ENCODE measurements around the gene RGCC. TPM values are rescaled to one million over a fixed set of nuclear protein-coding genes. Genes with fewer than 3 reads are reported as not detected.
"Not testable (repeated sequence)": the region's sequence is repeated elsewhere in the genome, so short reads cannot be mapped to it uniquely, and the experiment has no call there.

RGCC gene
- total RNA-seq, 4 donors from 2014 or later = 56.5 to 142 (median 77.1) TPM

DNA sequence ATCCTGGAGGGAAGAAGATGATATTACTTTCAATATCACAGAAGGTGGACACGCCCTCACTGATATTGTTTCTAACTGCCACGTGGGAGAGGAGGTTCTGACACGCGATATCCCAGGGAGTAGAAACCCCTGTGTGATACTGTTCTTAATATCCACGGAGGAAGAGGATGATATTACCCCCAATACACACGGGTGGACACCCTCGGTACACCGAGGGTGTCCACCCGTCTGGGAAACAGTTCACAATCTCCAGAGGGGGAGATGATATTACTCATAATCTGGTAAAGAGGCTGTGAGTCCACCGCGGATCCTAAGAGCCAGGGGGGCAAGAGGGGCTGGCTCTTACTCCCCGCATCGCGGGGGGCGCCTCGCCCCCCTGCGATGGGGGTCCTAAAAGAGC lies 29.7 kb upstream of the RGCC start:
- no peaks in the 10 kb centered on the region for H3K9me3 ChIP-seq
- 45% methylated on average over 11 of the region's 17 CpGs for WGBS
- intact Hi-C loops (cut with DNase I) = no loop called here
- H3K27ac ChIP-seq (replicated peaks in 1 of 4) = no peak overlapping the region
- DNase-seq (ENCODE audit: extremely low spot score) = no peak
- H3K4me1 ChIP-seq = peaks cover 0 to 13% (median 9%) of the 10 kb centered on the region in 4 donors
- TF ChIP-seq POLR2AphosphoS5 (IDR thresholded peaks at IDR 0.05) (no peak), POLR2A (IDR thresholded peaks at IDR 0.05; ENCODE audit: low read depth) (no peak), EP300 (IDR thresholded peaks at IDR 0.05) (no peak)
- TF ChIP-seq, protein P1, sequence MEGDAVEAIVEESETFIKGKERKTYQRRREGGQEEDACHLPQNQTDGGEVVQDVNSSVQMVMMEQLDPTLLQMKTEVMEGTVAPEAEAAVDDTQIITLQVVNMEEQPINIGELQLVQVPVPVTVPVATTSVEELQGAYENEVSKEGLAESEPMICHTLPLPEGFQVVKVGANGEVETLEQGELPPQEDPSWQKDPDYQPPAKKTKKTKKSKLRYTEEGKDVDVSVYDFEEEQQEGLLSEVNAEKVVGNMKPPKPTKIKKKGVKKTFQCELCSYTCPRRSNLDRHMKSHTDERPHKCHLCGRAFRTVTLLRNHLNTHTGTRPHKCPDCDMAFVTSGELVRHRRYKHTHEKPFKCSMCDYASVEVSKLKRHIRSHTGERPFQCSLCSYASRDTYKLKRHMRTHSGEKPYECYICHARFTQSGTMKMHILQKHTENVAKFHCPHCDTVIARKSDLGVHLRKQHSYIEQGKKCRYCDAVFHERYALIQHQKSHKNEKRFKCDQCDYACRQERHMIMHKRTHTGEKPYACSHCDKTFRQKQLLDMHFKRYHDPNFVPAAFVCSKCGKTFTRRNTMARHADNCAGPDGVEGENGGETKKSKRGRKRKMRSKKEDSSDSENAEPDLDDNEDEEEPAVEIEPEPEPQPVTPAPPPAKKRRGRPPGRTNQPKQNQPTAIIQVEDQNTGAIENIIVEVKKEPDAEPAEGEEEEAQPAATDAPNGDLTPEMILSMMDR (IDR thresholded peaks at IDR 0.05) = no peak
- no peaks in the 10 kb centered on the region for H3K36me3 ChIP-seq
- peaks cover 0 to 21% (median 5%) of the 10 kb centered on the region in 4 donors for H3K27me3 ChIP-seq
- peak overlapping the region; percentile 34 to 50 (median 37) for H3K4me3 ChIP-seq

DNA sequence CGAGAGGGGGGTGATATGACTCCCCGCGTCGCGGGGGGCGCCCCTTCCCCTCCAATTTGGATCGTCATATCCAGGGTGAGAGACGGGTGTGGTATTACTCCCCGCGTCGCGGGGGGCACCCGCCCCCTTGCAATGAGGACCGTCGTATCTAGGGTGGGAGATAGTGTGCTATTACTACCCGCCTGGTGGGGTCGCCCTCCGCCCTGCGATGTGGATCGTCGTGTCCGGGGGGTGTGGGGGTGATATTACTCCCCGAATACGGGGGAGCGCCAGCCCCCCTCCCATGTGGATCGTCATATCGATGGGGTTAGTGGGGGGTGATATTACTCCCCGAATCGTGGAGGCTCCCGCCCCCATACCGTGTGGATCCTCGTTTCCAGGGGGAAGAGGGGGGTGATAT lies 29.2 kb upstream of the RGCC start:
- TF ChIP-seq EP300 (IDR thresholded peaks at IDR 0.05) = no peak
- TF ChIP-seq, protein P1 (IDR thresholded peaks at IDR 0.05) = peak in 1 of 3 experiments; percentile 17
- H3K27ac ChIP-seq (replicated peaks in 1 of 4) = no peak overlapping the region
- no peaks in the 10 kb centered on the region for H3K9me3 ChIP-seq
- H3K36me3 ChIP-seq = no peaks in the 10 kb centered on the region
- H3K27me3 ChIP-seq = peaks cover 0 to 21% (median 5%) of the 10 kb centered on the region in 4 donors
- no peak for DNase-seq (ENCODE audit: extremely low spot score)
- intact Hi-C loops (cut with DNase I) = no loop called here
- 5% methylated on average over 22 of the region's 32 CpGs for WGBS
- peak overlapping the region; percentile 34 to 50 (median 37) for H3K4me3 ChIP-seq
- peaks cover 0 to 13% (median 9%) of the 10 kb centered on the region in 4 donors for H3K4me1 ChIP-seq

DNA sequence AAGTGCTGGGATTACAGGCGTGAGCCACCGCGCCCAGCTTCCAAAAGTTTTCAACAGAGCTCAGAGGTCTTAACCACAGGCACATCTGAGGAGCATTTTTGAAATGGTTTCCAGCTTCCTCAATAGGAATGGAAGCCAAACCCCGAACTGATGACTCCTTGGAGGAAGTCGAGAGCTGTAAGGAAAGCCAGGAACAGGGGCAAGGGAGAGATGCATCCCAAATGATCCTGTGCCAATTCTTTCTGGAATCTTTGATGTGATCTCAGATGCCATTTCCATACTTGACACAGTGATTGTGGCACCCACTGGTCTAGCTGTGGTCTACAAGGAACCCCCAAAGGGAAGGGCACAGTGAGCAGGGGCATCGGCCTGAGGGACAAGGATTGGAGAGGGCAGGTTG lies 23.3 kb upstream of the RGCC start:
- 80% methylated on average over 6 of the region's 6 CpGs for WGBS
- intact Hi-C loops (cut with DNase I); DNase-seq (ENCODE audit: extremely low spot score): not testable (repeated sequence)

DNA sequence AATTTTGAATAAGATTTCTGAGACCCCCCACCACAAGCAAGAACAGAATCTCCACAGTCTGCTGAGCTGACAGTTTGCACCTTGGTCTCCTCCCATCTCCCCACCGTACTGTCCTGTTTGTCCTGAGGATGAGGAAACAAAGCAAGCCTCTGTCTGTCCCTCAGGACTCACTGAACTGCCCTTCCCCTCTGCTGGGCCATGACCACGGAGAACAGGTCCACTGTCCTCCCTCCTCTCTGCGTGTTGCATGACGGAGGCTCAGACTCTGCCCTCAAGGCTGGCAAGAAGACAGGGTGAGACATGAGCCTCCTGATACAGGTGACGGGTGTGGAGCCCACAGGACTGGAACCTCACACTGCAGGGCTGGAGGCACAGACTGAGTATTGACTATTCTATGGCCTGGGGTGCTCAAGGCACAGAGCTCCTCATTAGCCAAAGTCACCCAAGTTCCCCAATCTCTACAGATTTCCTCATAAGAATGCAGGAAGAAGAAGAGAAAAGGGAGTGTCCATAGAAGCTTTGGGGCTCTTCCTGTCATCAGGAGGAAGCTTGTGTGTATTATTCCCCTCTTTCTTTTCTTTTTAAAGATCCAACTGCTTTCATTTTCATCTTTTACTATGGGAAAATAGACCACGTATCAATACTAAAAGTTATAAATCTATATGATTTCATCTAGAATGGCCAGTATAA lies 22.4 kb upstream of the RGCC start:
- 84% methylated on average over 6 of the region's 6 CpGs for WGBS
- TF ChIP-seq POLR2A (IDR thresholded peaks at IDR 0.05; ENCODE audit: low read depth) = no peak
- no peak for TF ChIP-seq EP300 (IDR thresholded peaks at IDR 0.05)
- TF ChIP-seq, protein P1 (IDR thresholded peaks at IDR 0.05) = no peak
- TF ChIP-seq POLR2AphosphoS5 (IDR thresholded peaks at IDR 0.05) = no peak

More for the DNA sequence above, 23.3 kb upstream of the RGCC start:
- H3K27ac ChIP-seq (replicated peaks in 1 of 4); H3K4me3 ChIP-seq; H3K36me3 ChIP-seq; H3K9me3 ChIP-seq; H3K4me1 ChIP-seq; H3K27me3 ChIP-seq: not testable (repeated sequence)

DNA sequence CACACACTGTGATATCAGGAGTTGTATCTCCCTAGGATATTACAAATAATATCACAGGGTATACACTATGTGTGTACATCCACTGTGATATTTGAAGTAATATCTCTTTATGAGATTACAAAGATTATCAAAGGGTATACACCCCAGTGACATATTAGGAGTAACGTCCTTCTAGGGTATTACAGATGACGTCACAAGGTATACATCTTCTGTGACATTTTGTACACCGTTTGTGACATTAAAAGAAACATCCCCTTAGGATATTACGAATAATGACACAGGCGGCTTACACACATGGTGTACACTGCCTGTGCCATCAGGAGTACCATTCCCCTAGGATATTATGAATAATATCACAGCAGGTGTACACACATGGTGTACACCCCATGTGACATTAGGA lies 13.4 kb upstream of the RGCC start:
- intact Hi-C loops (cut with DNase I) = no loop called here

More for the DNA sequence above, 22.4 kb upstream of the RGCC start:
- H3K36me3 ChIP-seq = no peaks in the 10 kb centered on the region
- no peak overlapping the region for H3K27ac ChIP-seq (replicated peaks in 1 of 4)
- no peak overlapping the region for H3K4me3 ChIP-seq
- no peak for DNase-seq (ENCODE audit: extremely low spot score)
- intact Hi-C loops (cut with DNase I) = no loop called here
- H3K9me3 ChIP-seq = no peaks in the 10 kb centered on the region
- H3K27me3 ChIP-seq = peaks cover 0 to 3% (median 0%) of the 10 kb centered on the region in 4 donors
- no peaks in the 10 kb centered on the region for H3K4me1 ChIP-seq

More for the DNA sequence above, 13.4 kb upstream of the RGCC start:
- no peak for TF ChIP-seq POLR2A (IDR thresholded peaks at IDR 0.05; ENCODE audit: low read depth)
- TF ChIP-seq, protein P1 (IDR thresholded peaks at IDR 0.05) = no peak
- TF ChIP-seq POLR2AphosphoS5 (IDR thresholded peaks at IDR 0.05) = no peak
- TF ChIP-seq EP300 (IDR thresholded peaks at IDR 0.05) = no peak
- 89% methylated on average over 5 of the region's 5 CpGs for WGBS
- Histone ChIP-seq H3K27ac (replicated peaks in 1 of 4) (no peak overlapping the region), H3K4me1 (no peaks in the 10 kb centered on the region), H3K9me3 (no peaks in the 10 kb centered on the region), H3K27me3 (no peaks in the 10 kb centered on the region), H3K36me3 (no peaks in the 10 kb centered on the region), H3K4me3 (no peak overlapping the region)
- DNase-seq (ENCODE audit: extremely low spot score) = no peak
